ENCODE data around the gene KLK14.
A peak's percentile ranks its signal among the peaks of the same experiment; 100 is the strongest.

The KLK14 gene

DNA sequence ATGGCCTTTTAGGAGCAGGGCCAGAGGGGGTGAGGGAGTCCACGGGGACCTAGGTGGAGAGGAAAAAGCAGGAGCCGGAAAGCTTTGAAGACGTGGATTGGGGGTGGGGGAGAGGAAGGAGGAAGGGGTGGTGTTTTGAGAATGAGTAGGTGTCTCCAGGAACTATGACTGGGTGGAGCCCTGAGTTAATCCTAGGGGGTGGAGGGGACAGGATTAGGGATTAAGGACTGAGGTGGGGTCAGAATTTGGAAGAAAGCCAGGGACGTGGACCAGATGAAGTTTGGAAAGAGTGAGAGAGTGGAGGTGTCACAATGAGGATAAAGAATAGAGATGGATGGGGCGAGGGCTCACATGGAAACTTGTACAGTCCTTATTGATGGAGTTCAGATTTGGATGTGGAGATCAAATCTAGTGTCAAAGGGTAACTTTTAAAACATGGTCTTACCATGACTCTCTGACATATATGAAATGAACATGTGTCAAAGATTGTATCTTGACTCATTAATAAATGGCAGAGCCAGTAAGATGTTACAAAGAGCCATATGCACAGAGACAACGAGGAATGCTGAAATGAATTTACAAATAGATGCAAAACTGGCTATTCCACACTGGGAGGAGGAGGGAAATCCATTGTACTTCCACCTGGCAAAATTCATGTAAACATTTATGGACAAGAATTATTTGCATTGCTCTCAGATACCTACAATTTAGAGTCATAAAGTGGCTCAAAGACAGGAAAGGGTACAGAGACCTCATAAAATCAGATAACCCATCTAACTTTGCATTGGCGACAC lies 16.1 kb downstream of the KLK14 start:
- CTCF ChIA-PET: no interaction called here
- POLR2A ChIA-PET: no interaction called here
- no peak for TF ChIP-seq CTCF (IDR thresholded peaks at IDR 0.05; ENCODE audit: control extremely low read depth, extremely low read depth, low read depth, missing control alignments)
- no peak for DNase-seq (ENCODE audit: extremely low spot score)

- CTCF ChIA-PET: no interaction called here
- POLR2A ChIA-PET: no interaction called here
These were observed 17.3 kb downstream of the KLK14 start for GRCh38 chr19:51065221-51065960.

DNA sequence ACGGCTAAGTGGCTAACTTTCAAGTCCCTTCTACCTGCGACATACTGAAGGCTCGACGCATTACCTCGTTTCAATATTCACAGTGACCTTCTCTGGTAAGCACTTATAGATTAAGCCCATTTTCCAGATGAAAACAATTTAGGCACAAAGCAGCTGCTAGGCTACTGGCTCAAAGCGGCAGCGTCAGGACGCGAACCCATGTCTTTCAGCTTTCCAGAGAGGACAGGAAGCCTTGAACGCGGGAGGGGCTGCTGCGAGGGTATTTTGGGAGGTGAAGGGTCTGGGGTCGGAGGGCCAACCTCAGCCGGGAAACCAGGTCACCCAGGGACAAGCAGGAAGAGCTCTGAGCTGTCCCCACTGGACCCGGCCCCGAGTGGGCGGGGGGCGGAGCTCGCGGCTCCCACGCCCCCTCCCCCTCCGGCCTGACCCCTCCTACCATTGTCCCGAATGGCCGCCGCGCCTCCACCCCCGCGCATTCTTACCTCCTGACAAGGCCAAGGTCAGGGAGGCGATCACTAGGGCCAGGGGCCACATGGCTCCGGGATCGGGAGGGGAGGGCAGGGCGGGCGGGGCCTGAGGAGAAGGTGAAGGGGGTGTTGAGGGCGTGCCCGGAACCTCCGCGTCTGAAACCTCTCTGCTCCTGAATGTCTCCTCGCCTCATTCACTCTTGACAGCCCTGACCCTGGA lies 18.0 kb downstream of the KLK14 start, which contains the start of gene KLK13:
KLK13 (minus strand) TSS at position 559 of the 687 bp plus-strand sequence; CDS start at position 534, 25 bp downstream.
- peak; percentile 44 for DNase-seq (ENCODE audit: extremely low spot score)
- ChIA-PET CTCF (no interaction called here), POLR2A (no interaction called here)
- no peak for TF ChIP-seq CTCF (IDR thresholded peaks at IDR 0.05; ENCODE audit: control extremely low read depth, extremely low read depth, low read depth, missing control alignments)

More at GRCh38 chr19:51065221-51065960, 17.3 kb downstream of the KLK14 start:
- no peak for DNase-seq (ENCODE audit: extremely low spot score)
- no peak for TF ChIP-seq CTCF (IDR thresholded peaks at IDR 0.05; ENCODE audit: control extremely low read depth, extremely low read depth, low read depth, missing control alignments)

GRCh38 chr19:51063664-51064063 lies 19.0 kb downstream of the KLK14 start:
- CTCF ChIA-PET: interaction anchor here (1.0 kb wide), 1 partner anchor 29 kb away, joined by 3 read pairs; no protein-coding TSS in a partner anchor
- no peak for DNase-seq (ENCODE audit: extremely low spot score)
- no peak for TF ChIP-seq CTCF (IDR thresholded peaks at IDR 0.05; ENCODE audit: control extremely low read depth, extremely low read depth, low read depth, missing control alignments)
- POLR2A ChIA-PET: no interaction called here

DNA sequence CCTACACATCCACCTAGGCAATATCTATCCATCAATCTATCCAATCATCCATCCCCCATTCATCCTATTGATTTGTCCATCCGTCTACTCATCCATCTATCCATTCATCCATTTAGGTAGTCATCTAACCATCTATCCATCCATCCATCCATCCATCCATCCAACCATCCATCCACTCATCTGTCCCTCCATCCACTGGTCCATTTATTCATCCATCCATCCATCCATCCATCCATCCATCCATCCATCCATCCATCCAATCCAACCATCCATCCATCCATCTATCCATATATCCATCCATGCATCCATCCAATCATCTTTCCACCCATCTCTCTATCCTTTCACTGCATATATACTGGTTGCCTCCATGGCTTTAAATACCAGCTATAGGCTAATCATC lies 21.7 kb downstream of the KLK14 start:
- POLR2A ChIA-PET: no interaction called here
- CTCF ChIA-PET: no interaction called here
- no peak for TF ChIP-seq CTCF (IDR thresholded peaks at IDR 0.05; ENCODE audit: control extremely low read depth, extremely low read depth, low read depth, missing control alignments)
- DNase-seq (ENCODE audit: extremely low spot score): no peak

- no peak for DNase-seq (ENCODE audit: extremely low spot score)
- no peak for TF ChIP-seq CTCF (IDR thresholded peaks at IDR 0.05; ENCODE audit: control extremely low read depth, extremely low read depth, low read depth, missing control alignments)
- CTCF ChIA-PET: no interaction called here
- POLR2A ChIA-PET: no interaction called here
These were observed 22.4 kb downstream of the KLK14 start for GRCh38 chr19:51060336-51060735.

All from GM10248 (cell line).